ENCODE results near the gene ESR2.

ESR2 gene

DNA sequence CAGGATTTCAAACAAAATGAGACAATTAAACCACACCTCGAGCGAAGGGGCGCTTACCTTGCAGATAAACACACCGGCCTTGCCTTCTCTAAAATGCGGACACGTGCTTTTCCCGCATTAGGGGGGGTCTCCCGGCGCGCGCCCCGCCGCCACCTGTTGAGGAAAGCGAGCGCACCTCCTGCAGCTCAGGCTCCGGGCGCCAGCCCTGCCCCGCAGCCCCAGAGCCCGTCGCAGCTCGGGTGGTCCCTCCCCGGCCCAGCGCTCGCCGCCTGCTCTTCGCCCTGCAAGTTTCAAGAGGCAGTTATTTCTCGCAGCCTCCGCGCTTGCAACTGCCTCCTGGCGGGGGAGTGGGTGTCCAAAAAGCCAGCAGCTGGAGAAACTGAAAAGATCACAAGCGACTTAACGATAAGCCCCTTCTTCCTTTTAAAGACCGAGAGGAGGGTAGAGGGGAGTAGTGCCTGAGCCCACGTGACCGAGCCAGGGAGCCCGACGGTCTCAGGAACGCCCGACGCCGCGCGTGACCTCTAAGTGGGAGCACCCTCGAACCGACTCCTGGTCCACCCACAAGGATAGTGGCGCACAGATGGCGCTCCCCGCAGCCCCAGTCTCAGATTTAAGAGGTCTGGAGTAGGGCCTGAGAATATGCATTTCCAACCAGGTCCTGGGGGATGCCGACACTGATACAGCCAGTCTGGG, at the start of gene ESR2:
TSS of gene ESR2 (minus strand) at position 396 of the 696 bp plus-strand sequence. CDS start 11,386 bp downstream, outside the sequence.
- no peaks in the 10 kb centered on the region for H3K27me3 ChIP-seq (replicated peaks; ENCODE audit: control insufficient read depth, insufficient read depth, low read length)
- TF ChIP-seq, protein P1, sequence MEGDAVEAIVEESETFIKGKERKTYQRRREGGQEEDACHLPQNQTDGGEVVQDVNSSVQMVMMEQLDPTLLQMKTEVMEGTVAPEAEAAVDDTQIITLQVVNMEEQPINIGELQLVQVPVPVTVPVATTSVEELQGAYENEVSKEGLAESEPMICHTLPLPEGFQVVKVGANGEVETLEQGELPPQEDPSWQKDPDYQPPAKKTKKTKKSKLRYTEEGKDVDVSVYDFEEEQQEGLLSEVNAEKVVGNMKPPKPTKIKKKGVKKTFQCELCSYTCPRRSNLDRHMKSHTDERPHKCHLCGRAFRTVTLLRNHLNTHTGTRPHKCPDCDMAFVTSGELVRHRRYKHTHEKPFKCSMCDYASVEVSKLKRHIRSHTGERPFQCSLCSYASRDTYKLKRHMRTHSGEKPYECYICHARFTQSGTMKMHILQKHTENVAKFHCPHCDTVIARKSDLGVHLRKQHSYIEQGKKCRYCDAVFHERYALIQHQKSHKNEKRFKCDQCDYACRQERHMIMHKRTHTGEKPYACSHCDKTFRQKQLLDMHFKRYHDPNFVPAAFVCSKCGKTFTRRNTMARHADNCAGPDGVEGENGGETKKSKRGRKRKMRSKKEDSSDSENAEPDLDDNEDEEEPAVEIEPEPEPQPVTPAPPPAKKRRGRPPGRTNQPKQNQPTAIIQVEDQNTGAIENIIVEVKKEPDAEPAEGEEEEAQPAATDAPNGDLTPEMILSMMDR (IDR thresholded peaks at IDR 0.05; ENCODE audit: insufficient read depth, low read length, poor library complexity, severe bottlenecking): peak; percentile 30
- H3K4me3 ChIP-seq (replicated peaks; ENCODE audit: low read depth, low read length): peak within 1 kb of the TSS; percentile 62
- H3K36me3 ChIP-seq (ENCODE audit: control insufficient read depth, insufficient read depth, low read length): no peaks in the 10 kb centered on the region
- DNase-seq (ENCODE audit: extremely low read depth, insufficient read length): peak; percentile 57

DNA sequence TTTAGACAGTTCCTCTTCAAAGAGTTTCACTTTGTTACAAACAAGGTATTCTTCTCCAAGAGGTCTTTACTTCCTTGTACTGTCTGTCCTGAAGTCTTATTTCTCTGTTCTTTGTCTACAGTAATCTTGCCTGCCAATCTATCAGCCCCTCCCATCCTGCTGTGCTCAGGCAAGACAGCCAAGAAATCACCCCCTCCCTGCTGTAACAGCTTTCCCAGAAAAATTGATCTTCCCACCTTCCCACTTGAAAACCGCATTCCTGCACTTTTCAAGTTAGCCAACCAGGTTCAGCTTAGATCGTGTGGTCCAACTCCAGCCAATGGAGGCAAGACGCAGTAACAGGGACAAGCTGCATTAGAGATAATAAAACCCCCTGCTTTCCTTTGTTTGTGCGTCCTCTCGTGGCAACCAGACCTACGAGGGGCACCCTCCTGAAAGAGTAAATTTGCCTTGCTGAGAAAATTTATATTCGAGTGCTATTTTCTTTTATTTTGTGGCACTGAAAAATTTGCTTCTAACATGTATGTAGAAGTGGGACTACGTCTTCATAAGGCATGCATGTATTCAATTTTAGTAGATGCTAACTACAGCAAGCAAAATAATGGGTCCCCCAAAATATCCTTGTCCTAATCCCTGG, 46.5 kb upstream of the ESR2 start:
- TF ChIP-seq, protein P1 (IDR thresholded peaks at IDR 0.05; ENCODE audit: insufficient read depth, low read length, poor library complexity, severe bottlenecking): no peak
- H3K4me3 ChIP-seq (replicated peaks; ENCODE audit: low read depth, low read length): no peak overlapping the region
- H3K27me3 ChIP-seq (replicated peaks; ENCODE audit: control insufficient read depth, insufficient read depth, low read length): no peaks in the 10 kb centered on the region
- no peak for DNase-seq (ENCODE audit: extremely low read depth, insufficient read length)
- H3K36me3 ChIP-seq (ENCODE audit: control insufficient read depth, insufficient read depth, low read length): no peaks in the 10 kb centered on the region

- TF ChIP-seq, protein P1 (IDR thresholded peaks at IDR 0.05; ENCODE audit: insufficient read depth, low read length, poor library complexity, severe bottlenecking): no peak
- Histone ChIP-seq H3K36me3 (ENCODE audit: control insufficient read depth, insufficient read depth, low read length) (no peaks in the 10 kb centered on the region), H3K4me3 (replicated peaks; ENCODE audit: low read depth, low read length) (peak overlapping the region; percentile 88), H3K27me3 (replicated peaks; ENCODE audit: control insufficient read depth, insufficient read depth, low read length) (no peaks in the 10 kb centered on the region)
- peak; percentile 92 for DNase-seq (ENCODE audit: extremely low read depth, insufficient read length)
Measured at GRCh38 chr14:64338616-64339316, 44.6 kb upstream of the ESR2 start.

- Histone ChIP-seq H3K36me3 (ENCODE audit: control insufficient read depth, insufficient read depth, low read length) (no peaks in the 10 kb centered on the region), H3K4me3 (replicated peaks; ENCODE audit: low read depth, low read length) (peak overlapping the region; percentile 88), H3K27me3 (replicated peaks; ENCODE audit: control insufficient read depth, insufficient read depth, low read length) (no peaks in the 10 kb centered on the region)
- TF ChIP-seq, protein P1 (IDR thresholded peaks at IDR 0.05; ENCODE audit: insufficient read depth, low read length, poor library complexity, severe bottlenecking): no peak
- DNase-seq (ENCODE audit: extremely low read depth, insufficient read length): no peak
Measured at GRCh38 chr14:64337888-64338615, 43.9 kb upstream of the ESR2 start.

- H3K27me3 ChIP-seq (replicated peaks; ENCODE audit: control insufficient read depth, insufficient read depth, low read length): no peaks in the 10 kb centered on the region
- TF ChIP-seq, protein P1 (IDR thresholded peaks at IDR 0.05; ENCODE audit: insufficient read depth, low read length, poor library complexity, severe bottlenecking): no peak
- DNase-seq (ENCODE audit: extremely low read depth, insufficient read length): no peak
- no peaks in the 10 kb centered on the region for H3K36me3 ChIP-seq (ENCODE audit: control insufficient read depth, insufficient read depth, low read length)
- H3K4me3 ChIP-seq (replicated peaks; ENCODE audit: low read depth, low read length): no peak overlapping the region
Measured at GRCh38 chr14:64329149-64329548, 35.0 kb upstream of the ESR2 start.

All from GM06990 (cell line).